GM12801 (cell line): ENCODE data around the gene FIBIN.

ENCODE experiments used
- CTCF ChIP-seq: IDR thresholded peaks from one replicate; pipeline ENCODE4 v1.5.1; 2011; ENCODE audit warnings: control low read depth; ENCODE audit not compliant: insufficient read length; ENCODE audit errors: extremely low read depth

FIBIN gene

GRCh38 chr11:26987272-26987671, 6.6 kb upstream of the FIBIN start:
- no peak for TF ChIP-seq CTCF

GRCh38 chr11:26987731-26988130, 6.2 kb upstream of the FIBIN start:
- no peak for TF ChIP-seq CTCF

GRCh38 chr11:26992031-26992541, 1.8 kb upstream of the FIBIN start:
- no peak for TF ChIP-seq CTCF

- TF ChIP-seq CTCF = no peak
Observed at GRCh38 chr11:26994631-26995095, 751 bp downstream of the FIBIN start.

DNA sequence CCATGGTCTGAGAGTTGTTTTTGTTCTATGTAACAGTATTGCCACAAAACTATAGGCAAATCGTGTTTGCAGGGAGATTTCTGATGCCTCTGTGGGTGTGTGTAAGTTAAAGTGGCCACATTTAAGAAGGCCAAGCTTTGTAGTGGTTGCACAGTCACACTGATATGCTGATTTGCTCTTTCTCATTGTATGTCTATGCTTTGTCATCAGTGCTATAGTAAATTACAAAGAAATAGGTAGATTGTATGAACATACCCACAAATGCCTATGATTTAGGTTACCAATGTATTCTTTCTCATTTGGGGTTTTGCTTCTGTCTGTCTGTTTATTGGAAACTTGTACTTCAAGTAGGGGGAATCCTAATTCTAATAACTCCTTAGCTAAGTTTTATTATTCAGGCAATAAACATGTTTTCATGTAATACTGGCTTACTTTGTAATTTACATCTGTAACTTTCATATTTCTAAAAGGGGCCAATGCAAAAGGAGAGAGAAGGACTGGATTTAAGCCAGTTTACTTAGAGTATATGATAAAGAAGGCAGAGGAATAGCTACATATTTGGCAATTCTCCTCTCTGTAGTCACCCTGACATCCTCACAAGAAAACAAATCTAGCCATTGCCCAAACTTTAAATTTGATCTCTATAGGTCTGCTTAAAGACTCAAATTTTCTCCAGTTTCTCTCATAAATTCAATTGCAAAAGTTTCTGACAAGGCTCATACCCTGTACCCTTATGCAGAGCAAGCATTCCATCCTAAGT, 2.0 kb downstream of the FIBIN start:
- no peak for TF ChIP-seq CTCF

DNA sequence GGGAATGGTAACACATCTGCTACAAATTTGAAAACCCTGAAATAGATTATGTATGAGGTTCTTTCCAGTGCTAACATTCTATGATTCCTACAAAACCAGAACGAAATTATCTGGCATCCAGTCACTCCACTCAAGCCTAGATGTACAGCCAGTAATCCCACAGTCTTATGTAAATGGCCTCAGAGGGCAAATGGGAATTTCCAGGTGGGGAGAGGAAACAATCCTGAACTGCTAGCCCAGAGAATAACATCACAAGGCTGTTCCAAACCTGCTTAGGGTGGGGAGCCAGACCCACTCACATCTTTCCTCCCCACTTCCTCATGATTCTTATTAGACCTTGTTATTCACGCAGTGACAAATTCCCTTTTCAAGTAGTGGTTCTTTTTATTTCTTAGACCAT, 3.5 kb downstream of the FIBIN start:
- TF ChIP-seq CTCF = no peak

GRCh38 chr11:27002431-27002830, 8.5 kb downstream of the FIBIN start:
- no peak for TF ChIP-seq CTCF
